Measurements from ENCODE around the gene CDC45.

Gene CDC45

GRCh38 chr22:19515654-19516377 lies 36.1 kb downstream of the CDC45 start:
- DNase-seq (ENCODE audit: low spot score) = no peak

- no peak for DNase-seq (ENCODE audit: low spot score)
Measured at GRCh38 chr22:19516378-19517170, 36.9 kb downstream of the CDC45 start.

GRCh38 chr22:19517171-19517500 lies 37.4 kb downstream of the CDC45 start:
- no peak for DNase-seq (ENCODE audit: low spot score)

GRCh38 chr22:19517919-19518611 lies 38.3 kb downstream of the CDC45 start:
- DNase-seq (ENCODE audit: low spot score) = no peak

- no peak for DNase-seq (ENCODE audit: low spot score)
Measured at GRCh38 chr22:19518635-19519034, 38.9 kb downstream of the CDC45 start.

- no peak for DNase-seq (ENCODE audit: low spot score)
Measured at GRCh38 chr22:19519041-19519926, 39.6 kb downstream of the CDC45 start.

GRCh38 chr22:19520007-19520406 lies 40.3 kb downstream of the CDC45 start:
- DNase-seq (ENCODE audit: low spot score) = no peak

GRCh38 chr22:19520566-19521305 lies 41.0 kb downstream of the CDC45 start:
- DNase-seq (ENCODE audit: low spot score) = no peak

- no peak for DNase-seq (ENCODE audit: low spot score)
Measured at GRCh38 chr22:19522190-19522880, 42.6 kb downstream of the CDC45 start.

GRCh38 chr22:19522881-19523239 lies 43.1 kb downstream of the CDC45 start:
- no peak for DNase-seq (ENCODE audit: low spot score)

- DNase-seq (ENCODE audit: low spot score) = no peak
Measured at GRCh38 chr22:19523240-19524169, 43.8 kb downstream of the CDC45 start.

- no peak for DNase-seq (ENCODE audit: low spot score)
Measured at GRCh38 chr22:19524170-19525115, 44.7 kb downstream of the CDC45 start, which contains the start of gene CLDN5. Gene CLDN5, minus strand, starts transcription at chr22:19524410. Its CDS starts 155 bp downstream, at chr22:19524255.

- DNase-seq (ENCODE audit: low spot score) = no peak
Measured at GRCh38 chr22:19525116-19525660, 45.5 kb downstream of the CDC45 start.

- DNase-seq (ENCODE audit: low spot score) = no peak
Measured at GRCh38 chr22:19525666-19526065, 45.9 kb downstream of the CDC45 start.

GRCh38 chr22:19526076-19526701 lies 46.5 kb downstream of the CDC45 start:
- no peak for DNase-seq (ENCODE audit: low spot score)

- no peak for DNase-seq (ENCODE audit: low spot score)
Measured at GRCh38 chr22:19526702-19527111, 47.0 kb downstream of the CDC45 start.

- DNase-seq (ENCODE audit: low spot score) = no peak
Measured at GRCh38 chr22:19527321-19527721, 47.6 kb downstream of the CDC45 start.

Data from LoVo (cell line).